ENCODE results near the gene ZNF544. TPM values are rescaled to one million over a fixed set of nuclear protein-coding genes. Genes with fewer than 3 reads are reported as not detected.

Gene ZNF544
- total RNA-seq, 4 donors from 2014 or later = 64.7 to 103 (median 76.5) TPM

GRCh38 chr19:58277748-58278540 is 49.2 kb downstream of the ZNF544 start:
- Histone ChIP-seq H3K4me3 (replicated peaks in 1 of 3) (peak overlapping the region; percentile 39 to 83 (median 72)), H3K36me3 (no peaks in the 10 kb centered on the region), H3K4me1 (peaks cover 6 to 16% of the 10 kb centered on the region in 2 donors), H3K27ac (peak overlapping the region; percentile 47 to 69 (median 59)), H3K27me3 (no peaks in the 10 kb centered on the region), H3K9me3 (no peaks in the 10 kb centered on the region)
- no peak for TF ChIP-seq CTCF (IDR thresholded peaks at IDR 0.05)
- TF ChIP-seq POLR2A (IDR thresholded peaks at IDR 0.05) = no peak
- intact Hi-C loops (cut with DNase I) = no loop called here
- DNase-seq = peak in 1 of 2 donors; percentile 3
- 42 to 45% methylated on average over 25 of the region's 25 CpGs for WGBS, 2 donors

GRCh38 chr19:58278541-58279041 is 49.9 kb downstream of the ZNF544 start, which contains the start of gene ZNF8:
Gene ZNF8, plus strand, starts transcription at chr19:58278955. Its CDS starts 127 bp downstream, at chr19:58279082.
- 0 to 5% methylated on average over 3 to 17 of the region's 42 CpGs for WGBS, 2 donors
- no peaks in the 10 kb centered on the region for H3K9me3 ChIP-seq
- H3K4me1 ChIP-seq = peaks cover 6 to 16% of the 10 kb centered on the region in 2 donors
- TF ChIP-seq CTCF (IDR thresholded peaks at IDR 0.05) (no peak), POLR2A (IDR thresholded peaks at IDR 0.05) (peak in 1 of 2 donors; percentile 78)
- intact Hi-C loops (cut with DNase I) = no loop called here
- H3K27ac ChIP-seq = peak within 1 kb of the TSS; percentile 47 to 69 (median 59)
- H3K4me3 ChIP-seq (replicated peaks in 1 of 3) = peak within 1 kb of the TSS; percentile 67 to 83 (median 72)
- no peaks in the 10 kb centered on the region for H3K36me3 ChIP-seq
- H3K27me3 ChIP-seq = no peaks in the 10 kb centered on the region
- DNase-seq = peak; percentile 97 to 98

- Histone ChIP-seq H3K4me1 (peaks cover 6 to 16% of the 10 kb centered on the region in 2 donors), H3K36me3 (no peaks in the 10 kb centered on the region), H3K4me3 (replicated peaks in 1 of 3) (peak overlapping the region; percentile 67 to 83 (median 72)), H3K27me3 (no peaks in the 10 kb centered on the region), H3K9me3 (no peaks in the 10 kb centered on the region), H3K27ac (peak overlapping the region; percentile 47 to 69 (median 59))
- DNase-seq = peak; percentile 61 to 67
- intact Hi-C loops (cut with DNase I) = no loop called here
- 3 to 8% methylated on average over 12 to 46 of the region's 60 CpGs for WGBS, 2 donors
- TF ChIP-seq POLR2A (IDR thresholded peaks at IDR 0.05) (no peak), CTCF (IDR thresholded peaks at IDR 0.05) (peak in 1 of 6 experiments; percentile 5)
Measured at GRCh38 chr19:58279042-58279924, 50.6 kb downstream of the ZNF544 start.

GRCh38 chr19:58279925-58280316 is 51.2 kb downstream of the ZNF544 start:
- intact Hi-C loops (cut with DNase I) = no loop called here
- no peaks in the 10 kb centered on the region for H3K9me3 ChIP-seq
- no peak for TF ChIP-seq POLR2A (IDR thresholded peaks at IDR 0.05)
- TF ChIP-seq CTCF (IDR thresholded peaks at IDR 0.05) = no peak
- peak overlapping the region in 1 of 3 donors; percentile 69 for H3K27ac ChIP-seq
- 70% methylated on average over 4 of the region's 4 CpGs for WGBS, 2 donors
- no peak for DNase-seq
- peaks cover 6 to 16% of the 10 kb centered on the region in 2 donors for H3K4me1 ChIP-seq
- H3K4me3 ChIP-seq (replicated peaks in 1 of 3) = no peak overlapping the region
- H3K36me3 ChIP-seq = no peaks in the 10 kb centered on the region
- no peaks in the 10 kb centered on the region for H3K27me3 ChIP-seq
